Thoracic aorta (tissue), 2 donors: Measurements from ENCODE around the gene ZNF740. TPM values are rescaled to one million over a fixed set of nuclear protein-coding genes. Genes with fewer than 3 reads are reported as not detected.

ENCODE experiments used
- ATAC-seq: fragments of 150-250 bp; one replicate; pipeline ENCODE4 v1.8.0; 2017; ENCODE audit warnings: low read depth; ENCODE audit not compliant: insufficient number of reproducible peaks, low FRiP score
- DNase-seq: peaks from one replicate; pipeline ENCODE4 v3.0.0-alpha.2; 2020; ENCODE audit warnings: low spot score
- H3K27ac ChIP-seq, 2 donors: fragments of 200-600 bp; sonication (generic); 1 replicate in 1 of 2; 2 replicates in 1 of 2; pipeline ENCODE4 v1.5.1; 2016; ENCODE audit warnings: mild to moderate bottlenecking in 2 of 2, moderate library complexity in 2 of 2
- H3K27me3 ChIP-seq: fragments of 200-600 bp; sonication (generic); replicated peaks from 2 replicates; pipeline ENCODE4 v1.6.0; 2016; ENCODE audit warnings: mild to moderate bottlenecking; ENCODE audit not compliant: insufficient read depth
- H3K36me3 ChIP-seq: fragments of 200-600 bp; sonication (generic); one replicate; pipeline ENCODE4 v1.5.1; 2016
- H3K4me1 ChIP-seq, 2 donors: fragments of 200-600 bp; sonication (generic); 1 replicate in 1 of 2; 2 replicates in 1 of 2; pipeline versions ENCODE4 v1.5.1 to v1.6.0; 2016; ENCODE audit warnings: low read depth in 2 of 2, mild to moderate bottlenecking in 1 of 2; ENCODE audit not compliant: control insufficient read depth in 1 of 2
- H3K4me3 ChIP-seq: fragments of 200-600 bp; sonication (generic); 2 replicates; pipeline ENCODE4 v1.5.1; 2016; ENCODE audit warnings: mild to moderate bottlenecking
- H3K9me3 ChIP-seq: fragments of 200-600 bp; sonication (generic); 2 replicates; pipeline ENCODE4 v1.5.1; 2016
- CTCF ChIP-seq: fragments of 200-600 bp; sonication (generic); IDR thresholded peaks from one replicate; pipeline ENCODE4 v1.5.1; 2019; ENCODE audit warnings: antibody characterized with exemption
- total RNA-seq, 2 donors: library from RNA; depleted of rRNA; stranded (reverse); fragments of >200 nt; gene quantifications; one replicate each; pipeline versions ENCODE4 v1.1.0 to v1.2.3, GENCODE V29; 2016

The ZNF740 gene
- total RNA-seq, 2 donors from 2014 or later = 22.2 to 28.4 TPM

GRCh38 chr12:53204351-53204750, 23.8 kb downstream of the ZNF740 start:
- Histone ChIP-seq H3K36me3 (no peaks in the 10 kb centered on the region), H3K27me3 (no peaks in the 10 kb centered on the region), H3K4me1 (peaks cover 3 to 18% of the 10 kb centered on the region in 2 donors), H3K4me3 (no peak overlapping the region), H3K27ac (no peak overlapping the region), H3K9me3 (no peaks in the 10 kb centered on the region)
- TF ChIP-seq CTCF = no peak
- DNase-seq (no peak), ATAC-seq (no peak)

- Histone ChIP-seq H3K4me1 (peaks cover 3 to 13% of the 10 kb centered on the region in 2 donors), H3K27ac (no peak overlapping the region), H3K9me3 (no peaks in the 10 kb centered on the region), H3K36me3 (peaks cover 8% of the 10 kb centered on the region), H3K4me3 (no peak overlapping the region), H3K27me3 (no peaks in the 10 kb centered on the region)
- ATAC-seq (no peak), DNase-seq (no peak)
- TF ChIP-seq CTCF = no peak
Observed at GRCh38 chr12:53205747-53206419, 25.4 kb downstream of the ZNF740 start.

- DNase-seq (no peak), ATAC-seq (no peak)
- H3K9me3 ChIP-seq = no peaks in the 10 kb centered on the region
- H3K27me3 ChIP-seq = no peaks in the 10 kb centered on the region
- no peak within 1 kb of the TSS for H3K27ac ChIP-seq
- peaks cover 19% of the 10 kb centered on the region for H3K36me3 ChIP-seq
- TF ChIP-seq CTCF = no peak
- peaks cover 3 to 9% of the 10 kb centered on the region in 2 donors for H3K4me1 ChIP-seq
- no peak within 1 kb of the TSS for H3K4me3 ChIP-seq
Observed at GRCh38 chr12:53207042-53207441, 26.5 kb downstream of the ZNF740 start, which contains the start of gene ITGB7. Gene ITGB7, minus strand, starts transcription at chr12:53207251. Its CDS starts 6,808 bp downstream, at chr12:53200443.

DNA sequence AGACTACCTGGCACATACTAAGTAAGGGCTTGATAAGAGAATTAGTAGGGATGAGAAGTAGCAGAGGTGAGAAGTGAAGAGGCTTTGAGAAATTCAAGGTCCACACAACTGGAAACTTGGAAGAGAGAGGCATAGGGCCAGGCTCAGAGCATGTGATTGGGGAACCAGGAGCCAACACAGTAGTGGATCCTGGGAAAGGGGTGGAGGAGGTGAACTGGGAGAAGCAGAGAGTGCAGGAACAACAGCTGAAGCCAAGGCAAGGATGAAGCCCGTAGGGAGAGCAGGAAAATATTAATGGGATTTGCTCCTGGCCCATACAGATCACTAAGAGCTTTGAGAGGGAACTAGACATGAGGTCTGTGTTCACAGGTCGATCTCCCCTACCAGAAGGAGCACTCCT, 27.9 kb downstream of the ZNF740 start:
- Histone ChIP-seq H3K4me3 (no peak overlapping the region), H3K9me3 (no peaks in the 10 kb centered on the region), H3K27ac (no peak overlapping the region), H3K36me3 (peaks cover 30% of the 10 kb centered on the region), H3K27me3 (no peaks in the 10 kb centered on the region), H3K4me1 (peaks cover 3 to 9% of the 10 kb centered on the region in 2 donors)
- TF ChIP-seq CTCF = no peak
- ATAC-seq (no peak), DNase-seq (no peak)

DNA sequence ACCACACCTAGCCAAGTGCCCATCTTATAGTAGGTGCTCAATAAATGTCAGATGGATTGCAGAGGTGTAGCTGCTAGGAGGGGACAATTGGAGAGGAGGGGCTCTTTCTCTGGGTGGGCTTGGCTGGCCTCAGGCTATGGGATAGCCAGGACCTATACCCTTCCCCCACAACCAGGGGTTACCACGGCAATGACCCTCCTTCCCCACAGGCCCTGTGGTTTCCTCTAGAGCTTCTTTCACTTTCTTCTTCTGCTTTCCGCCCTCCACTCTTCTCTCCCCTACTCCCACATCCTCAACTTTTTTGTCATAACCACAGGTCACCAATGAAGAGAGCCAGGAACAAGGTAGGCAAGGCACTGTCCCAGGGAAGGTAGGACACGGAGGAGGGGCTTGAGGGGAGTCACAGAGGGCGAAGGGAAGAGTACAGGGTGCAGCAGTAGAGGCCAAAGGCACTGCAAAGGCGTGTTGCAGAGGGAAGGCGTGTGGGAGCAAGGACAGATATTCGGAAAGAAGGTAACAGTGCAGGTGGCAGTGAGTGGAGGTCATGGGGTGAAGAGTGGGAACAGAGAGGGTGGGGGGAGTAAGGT, 28.4 kb downstream of the ZNF740 start:
- no peak overlapping the region for H3K27ac ChIP-seq
- TF ChIP-seq CTCF = no peak
- no peaks in the 10 kb centered on the region for H3K9me3 ChIP-seq
- no peaks in the 10 kb centered on the region for H3K27me3 ChIP-seq
- no peak for DNase-seq
- peaks cover 3 to 9% of the 10 kb centered on the region in 2 donors for H3K4me1 ChIP-seq
- H3K4me3 ChIP-seq = peak overlapping the region; percentile 41
- peaks cover 35% of the 10 kb centered on the region for H3K36me3 ChIP-seq
- ATAC-seq = no peak
